H7 (cell line): ENCODE results near the gene GDF7. TPM values are rescaled to one million over a fixed set of nuclear protein-coding genes. Genes with fewer than 3 reads are reported as not detected.

Source experiments
- DNase-seq: peaks from one replicate; pipeline ENCODE4 v3.0.0; 2012
- H3K27me3 ChIP-seq: 2 replicates; pipeline ENCODE4 v1.6.0; 2011; ENCODE audit warnings: mild to moderate bottlenecking, low read length; ENCODE audit not compliant: control insufficient read depth, insufficient read depth
- H3K36me3 ChIP-seq: replicated peaks from 2 replicates; pipeline ENCODE4 v1.5.1; 2011; ENCODE audit warnings: low read length; ENCODE audit not compliant: control insufficient read depth, insufficient read depth
- H3K4me3 ChIP-seq: 2 replicates; pipeline ENCODE4 v1.5.1; 2011; ENCODE audit warnings: low read depth, mild to moderate bottlenecking, control low read depth, low read length, moderate library complexity; ENCODE audit not compliant: insufficient read depth
- total RNA-seq: library from RNA; depleted of rRNA; stranded (reverse); fragments of >200 nt; shearing (Covaris generic); gene quantifications from 2 replicates; pipeline ENCODE4 v1.2.3, GENCODE V29; 2014; rRNA removed

The GDF7 gene
- total RNA-seq, 1 experiment from 2014 or later: 1.4 TPM

- no peak for DNase-seq
- Histone ChIP-seq H3K4me3 (no peak overlapping the region), H3K27me3 (no peaks in the 10 kb centered on the region), H3K36me3 (no peaks in the 10 kb centered on the region)
Measured at GRCh38 chr2:20726913-20727312, 60.0 kb downstream of the GDF7 start.

- Histone ChIP-seq H3K27me3 (no peaks in the 10 kb centered on the region), H3K4me3 (no peak overlapping the region), H3K36me3 (no peaks in the 10 kb centered on the region)
- DNase-seq: no peak
Measured at GRCh38 chr2:20728114-20728758, 61.3 kb downstream of the GDF7 start.

Other genes starting within 250 kb of the GDF7 start
- 97.0 and 123 TPM in 2 replicates for gene RHOB, start 220.1 kb upstream of the GDF7 start, total RNA-seq
- 30.2 and 41.3 TPM in 2 replicates for gene HS1BP3, start 16.0 kb upstream of the GDF7 start, total RNA-seq
- 22.5 and 25.4 TPM in 2 replicates for gene LDAH, start 156.0 kb downstream of the GDF7 start, total RNA-seq